Right atrium auricular region (tissue), 2 donors: ENCODE measurements around the gene AJM1. TPM values are rescaled to one million over a fixed set of nuclear protein-coding genes. Genes with fewer than 3 reads are reported as not detected.
A peak's percentile ranks its signal among the peaks of the same experiment; 100 is the strongest.

Experiments used
- DNase-seq: peaks from one replicate; pipeline ENCODE4 v3.0.0-alpha.2; 2019; ENCODE audit warnings: low spot score
- H3K27ac ChIP-seq, 2 donors: fragments of 200-600 bp; sonication (generic); 1 replicate in 1 of 2; 2 replicates in 1 of 2; pipeline ENCODE4 v1.5.1; 2016 to 2019
- H3K27me3 ChIP-seq, 2 donors: fragments of 200-600 bp; sonication (generic); one replicate each; pipeline versions ENCODE4 v1.5.1 to v1.6.0; 2017 to 2019
- H3K36me3 ChIP-seq: fragments of 200-600 bp; sonication (generic); one replicate; pipeline ENCODE4 v1.5.1; 2016
- H3K4me1 ChIP-seq, 2 donors: fragments of 200-600 bp; sonication (generic); one replicate each; pipeline versions ENCODE4 v1.5.1 to v1.6.0; 2017 to 2019
- H3K4me3 ChIP-seq, 2 donors: fragments of 200-600 bp; sonication (generic); 1 replicate in 1 of 2; 2 replicates in 1 of 2; pipeline ENCODE4 v1.5.1; 2017 to 2019; ENCODE audit warnings: mild to moderate bottlenecking in 1 of 2, moderate library complexity in 1 of 2
- H3K9me3 ChIP-seq, 2 donors: fragments of 200-600 bp; sonication (generic); one replicate each; pipeline ENCODE4 v1.5.1; 2019
- total RNA-seq, 2 donors: library from RNA; depleted of rRNA; stranded (reverse); fragments of >200 nt; gene quantifications; one replicate each; pipeline ENCODE4 v1.1.0, GENCODE V29; 2016
- TF ChIP-seq, protein P1 (sequence below), 2 donors: fragments of 200-600 bp; sonication (generic); IDR thresholded peaks; one replicate each; pipeline ENCODE4 v1.5.1; 2019; ENCODE audit warnings: antibody characterized with exemption in 2 of 2

The AJM1 gene
- total RNA-seq, 2 donors from 2014 or later, result 2.7 to 3.0 TPM

- Histone ChIP-seq H3K27ac (no peak overlapping the region), H3K9me3 (no peaks in the 10 kb centered on the region), H3K27me3 (no peaks in the 10 kb centered on the region), H3K36me3 (peaks cover 14% of the 10 kb centered on the region), H3K4me3 (no peak overlapping the region), H3K4me1 (peaks cover 0 to 16% of the 10 kb centered on the region in 2 donors)
- no peak for DNase-seq
- TF ChIP-seq, protein P1, sequence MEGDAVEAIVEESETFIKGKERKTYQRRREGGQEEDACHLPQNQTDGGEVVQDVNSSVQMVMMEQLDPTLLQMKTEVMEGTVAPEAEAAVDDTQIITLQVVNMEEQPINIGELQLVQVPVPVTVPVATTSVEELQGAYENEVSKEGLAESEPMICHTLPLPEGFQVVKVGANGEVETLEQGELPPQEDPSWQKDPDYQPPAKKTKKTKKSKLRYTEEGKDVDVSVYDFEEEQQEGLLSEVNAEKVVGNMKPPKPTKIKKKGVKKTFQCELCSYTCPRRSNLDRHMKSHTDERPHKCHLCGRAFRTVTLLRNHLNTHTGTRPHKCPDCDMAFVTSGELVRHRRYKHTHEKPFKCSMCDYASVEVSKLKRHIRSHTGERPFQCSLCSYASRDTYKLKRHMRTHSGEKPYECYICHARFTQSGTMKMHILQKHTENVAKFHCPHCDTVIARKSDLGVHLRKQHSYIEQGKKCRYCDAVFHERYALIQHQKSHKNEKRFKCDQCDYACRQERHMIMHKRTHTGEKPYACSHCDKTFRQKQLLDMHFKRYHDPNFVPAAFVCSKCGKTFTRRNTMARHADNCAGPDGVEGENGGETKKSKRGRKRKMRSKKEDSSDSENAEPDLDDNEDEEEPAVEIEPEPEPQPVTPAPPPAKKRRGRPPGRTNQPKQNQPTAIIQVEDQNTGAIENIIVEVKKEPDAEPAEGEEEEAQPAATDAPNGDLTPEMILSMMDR (IDR thresholded peaks at IDR 0.05), result no peak
Measured at GRCh38 chr9:136856541-136857141, 14.4 kb downstream of the AJM1 start.

DNA sequence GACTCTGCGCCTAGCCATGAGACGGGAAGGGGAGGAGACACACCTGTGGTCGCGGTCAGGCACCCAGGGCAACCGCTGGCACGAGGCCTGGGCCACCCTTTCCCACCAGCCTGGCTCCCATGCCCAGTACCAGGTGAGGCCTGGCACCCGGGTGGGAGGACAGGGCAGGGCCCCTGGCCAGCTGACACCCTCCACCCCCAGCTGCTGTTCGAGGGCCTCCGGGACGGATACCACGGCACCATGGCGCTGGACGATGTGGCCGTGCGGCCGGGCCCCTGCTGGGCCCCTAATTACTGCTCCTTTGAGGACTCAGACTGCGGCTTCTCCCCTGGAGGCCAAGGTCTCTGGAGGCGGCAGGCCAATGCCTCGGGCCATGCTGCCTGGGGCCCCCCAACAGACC, 14.9 kb downstream of the AJM1 start:
- no peak for DNase-seq
- H3K36me3 ChIP-seq, result peaks cover 18% of the 10 kb centered on the region
- no peaks in the 10 kb centered on the region for H3K27me3 ChIP-seq

DNA sequence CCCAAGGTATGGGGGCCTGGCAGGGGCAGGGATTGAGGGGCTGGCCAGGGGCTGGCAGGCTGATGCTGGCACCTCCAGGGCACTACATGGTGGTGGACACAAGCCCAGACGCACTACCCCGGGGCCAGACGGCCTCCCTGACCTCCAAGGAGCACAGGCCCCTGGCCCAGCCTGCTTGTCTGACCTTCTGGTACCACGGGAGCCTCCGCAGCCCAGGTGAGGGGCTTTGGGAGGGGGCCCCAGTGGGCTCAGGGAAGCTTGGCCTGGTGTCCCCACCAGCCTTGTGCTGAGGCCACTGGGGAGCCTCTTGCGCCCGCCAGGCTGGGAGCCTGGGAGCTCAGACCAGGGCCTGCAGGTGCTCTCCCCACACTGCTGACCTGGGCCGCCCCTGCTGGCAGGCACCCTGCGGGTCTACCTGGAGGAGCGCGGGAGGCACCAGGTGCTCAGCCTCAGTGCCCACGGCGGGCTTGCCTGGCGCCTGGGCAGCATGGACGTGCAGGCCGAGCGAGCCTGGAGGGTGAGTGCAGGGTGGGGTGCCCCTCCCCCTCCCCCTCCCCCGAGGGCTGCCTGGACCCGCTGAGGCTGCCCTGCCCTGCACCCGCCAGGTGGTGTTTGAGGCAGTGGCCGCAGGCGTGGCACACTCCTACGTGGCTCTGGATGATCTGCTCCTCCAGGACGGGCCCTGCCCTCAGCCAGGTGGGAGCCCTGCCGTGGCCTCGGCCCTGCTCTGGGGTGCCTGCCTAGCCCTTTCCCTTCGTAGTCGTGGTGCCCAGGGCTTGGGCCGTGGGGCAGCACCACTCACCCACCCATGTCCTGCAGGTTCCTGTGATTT, 15.5 kb downstream of the AJM1 start:
- Histone ChIP-seq H3K36me3 (peaks cover 24% of the 10 kb centered on the region), H3K4me3 (no peak overlapping the region), H3K27me3 (no peaks in the 10 kb centered on the region), H3K9me3 (no peaks in the 10 kb centered on the region), H3K4me1 (peaks cover 0 to 13% of the 10 kb centered on the region in 2 donors), H3K27ac (no peak overlapping the region)
- TF ChIP-seq, protein P1 (IDR thresholded peaks at IDR 0.05), result no peak
- DNase-seq, result no peak

More for the DNA sequence above, 14.9 kb downstream of the AJM1 start:
- no peaks in the 10 kb centered on the region for H3K9me3 ChIP-seq
- H3K27ac ChIP-seq, result no peak overlapping the region
- H3K4me1 ChIP-seq, result peaks cover 0 to 13% of the 10 kb centered on the region in 2 donors
- H3K4me3 ChIP-seq, result no peak overlapping the region
- TF ChIP-seq, protein P1 (IDR thresholded peaks at IDR 0.05), result no peak

- Histone ChIP-seq H3K36me3 (peaks cover 30% of the 10 kb centered on the region), H3K4me1 (peaks cover 0 to 13% of the 10 kb centered on the region in 2 donors), H3K9me3 (no peaks in the 10 kb centered on the region), H3K27ac (peak overlapping the region; percentile 17 to 67), H3K4me3 (no peak overlapping the region), H3K27me3 (no peaks in the 10 kb centered on the region)
- TF ChIP-seq, protein P1 (IDR thresholded peaks at IDR 0.05), result no peak
- DNase-seq, result no peak
Measured at GRCh38 chr9:136858452-136858843, 16.2 kb downstream of the AJM1 start.

DNA sequence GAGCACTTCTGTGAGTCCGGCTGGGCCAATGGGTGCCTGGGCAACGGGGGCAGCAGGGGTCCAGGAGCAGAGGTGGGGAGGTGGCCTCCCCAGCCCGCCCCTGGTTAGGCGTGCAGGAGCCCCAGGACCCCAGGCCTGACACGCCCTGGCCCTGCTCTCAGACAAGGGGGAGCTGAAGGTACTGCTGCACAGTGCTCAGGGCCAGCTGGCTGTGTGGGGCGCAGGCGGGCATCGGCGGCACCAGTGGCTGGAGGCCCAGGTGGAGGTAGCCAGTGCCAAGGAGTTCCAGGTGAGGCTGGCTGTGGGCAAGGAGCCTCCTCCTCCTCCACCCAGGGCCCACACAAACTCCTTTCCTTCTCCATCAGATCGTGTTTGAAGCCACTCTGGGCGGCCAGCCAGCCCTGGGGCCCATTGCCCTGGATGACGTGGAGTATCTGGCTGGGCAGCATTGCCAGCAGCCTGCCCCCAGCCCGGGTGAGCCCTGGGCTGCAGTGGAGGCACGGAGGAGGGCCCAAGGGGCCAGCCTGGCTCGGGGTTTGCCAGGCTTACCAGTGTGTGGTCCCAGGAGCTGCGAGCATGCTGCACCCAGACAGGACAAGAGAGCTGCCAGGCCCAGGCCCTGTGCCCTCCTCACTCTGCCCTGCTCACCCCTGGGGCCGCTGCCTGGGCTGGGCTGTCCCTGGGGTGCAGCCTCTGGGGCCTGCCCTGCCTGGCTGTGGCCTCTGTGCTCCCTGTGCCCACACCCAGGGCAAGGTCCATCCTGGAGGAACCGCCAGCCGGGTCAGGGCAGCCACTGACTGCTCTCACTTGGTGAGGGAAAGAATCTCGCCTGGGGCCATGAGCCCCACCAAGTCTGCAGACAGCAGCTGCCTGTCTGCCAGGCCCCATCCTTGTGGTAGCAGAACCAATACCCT, 16.8 kb downstream of the AJM1 start:
- DNase-seq, result no peak
- TF ChIP-seq, protein P1 (IDR thresholded peaks at IDR 0.05), result no peak
- Histone ChIP-seq H3K4me3 (no peak overlapping the region), H3K4me1 (peaks cover 0 to 17% of the 10 kb centered on the region in 2 donors), H3K27me3 (no peaks in the 10 kb centered on the region), H3K36me3 (peaks cover 35% of the 10 kb centered on the region), H3K27ac (peak overlapping the region; percentile 17 to 67), H3K9me3 (no peaks in the 10 kb centered on the region)
